K562 (cell line): ENCODE results near the gene POR. TPM values are rescaled to one million over a fixed set of nuclear protein-coding genes. Genes with fewer than 3 reads are reported as not detected.

Source experiments
- CEBPB ChIP-seq: fragments of 450-650 bp; IDR thresholded peaks from 2 replicates; pipeline ENCODE4 v1.6.1; 2016; ENCODE audit warnings: missing genetic modification characterization, missing compliant biosample characterization
- DACH1 ChIP-seq: fragments of 450-650 bp; IDR thresholded peaks from 2 replicates; pipeline ENCODE4 v1.6.1; 2018; ENCODE audit not compliant: partially characterized antibody
- IFI16 ChIP-seq: fragments of 250-450 bp; sonication (Bioruptor Pico); IDR thresholded peaks from 2 replicates; pipeline ENCODE4 v2.1.2; 2022; ENCODE audit warnings: mild to moderate bottlenecking, inconsistent platforms
- PHF20 ChIP-seq: fragments of 450-650 bp; IDR thresholded peaks from 2 replicates; pipeline ENCODE4 v1.6.1; 2018; ENCODE audit not compliant: partially characterized antibody
- POLR3A ChIP-seq: IDR thresholded peaks from 2 replicates; pipeline ENCODE4 v1.6.1; 2011; ENCODE audit warnings: borderline replicate concordance, mild to moderate bottlenecking, moderate library complexity; ENCODE audit not compliant: insufficient read length, insufficient read depth; ENCODE audit errors: extremely low read depth
- RUNX1 ChIP-seq: sonication (generic); IDR thresholded peaks from 2 replicates; pipeline ENCODE4 v1.6.1; 2016; ENCODE audit warnings: antibody characterized with exemption, low read depth
- TSC22D4 ChIP-seq: fragments of 450-650 bp; IDR thresholded peaks from 2 replicates; pipeline ENCODE4 v1.6.1; 2016; ENCODE audit warnings: missing genetic modification characterization, missing biosample characterization, control low read depth
- ZNF347 ChIP-seq: fragments of 450-650 bp; formaldehyde crosslinking; IDR thresholded peaks from 2 replicates; pipeline ENCODE4 v1.4.0; 2020; ENCODE audit warnings: low read depth, mild to moderate bottlenecking, moderate library complexity
- ZNF75A ChIP-seq: fragments of 450-650 bp; formaldehyde crosslinking; IDR thresholded peaks from 2 replicates; pipeline ENCODE4 v1.4.0; 2020; ENCODE audit warnings: mild to moderate bottlenecking
- polyA plus RNA-seq, 8 experiments: library from polyadenylated mRNA; depleted of rRNA in 4 of 8; stranded (reverse) in 5 of 8; unstranded in 3 of 8; fragments of >200 nt; fragmentation: Nextera tagmentation in 2 of 8; fragmentation: Illumina TruSeq in 1 of 8; extraction: Ambion mirVana in 2 of 8; extraction: Trizol in 1 of 8; gene quantifications; 2 replicates each; pipeline versions ENCODE4 v1.2.1 to v1.2.3, GENCODE V29; 2011 to 2014; ENCODE audit warnings: inconsistent platforms in 1 of 8, missing spikeins in 1 of 8
- total RNA-seq, 7 experiments: library from RNA; depleted of rRNA in 6 of 7; stranded (reverse); fragments of >200 nt in 6 of 7; fragmentation: Illumina TruSeq in 2 of 7; extraction: Trizol in 2 of 7; gene quantifications; 2 replicates each; pipeline versions ENCODE4 v1.2.1 to v1.2.3, GENCODE V29; 2011 to 2021; ENCODE audit warnings: low replicate concordance in 1 of 7
- TF ChIP-seq, protein P1 (sequence below): fragments of 450-650 bp; formaldehyde crosslinking; IDR thresholded peaks from 2 replicates; pipeline ENCODE4 v1.4.0; 2020; ENCODE audit warnings: mild to moderate bottlenecking, moderate library complexity
- TF ChIP-seq, protein P2 (sequence below), 2 experiments: IDR thresholded peaks; 2 replicates each; pipeline ENCODE4 v1.6.1; 2012; ENCODE audit warnings: improper control_type of control experiment in 2 of 2, low read depth in 2 of 2, low read length in 2 of 2, borderline replicate concordance in 1 of 2
- TF ChIP-seq, protein P3 (sequence below), 2 experiments: fragments of 450-650 bp; IDR thresholded peaks; 2 replicates each; pipeline ENCODE4 v1.6.1; 2016; ENCODE audit warnings: mild to moderate bottlenecking in 2 of 2, borderline replicate concordance in 1 of 2, low read depth in 1 of 2, moderate library complexity in 1 of 2
- TF ChIP-seq, protein P4 (sequence below): fragments of 450-650 bp; IDR thresholded peaks from 2 replicates; pipeline ENCODE4 v1.6.1; 2016

Gene POR
- total and polyA plus RNA-seq, 9 of the 15 experiments (the other 6 are each of a cell fraction or from before 2014, with no cell fraction given), result 4.7 to 142 (median 40.8) TPM

DNA sequence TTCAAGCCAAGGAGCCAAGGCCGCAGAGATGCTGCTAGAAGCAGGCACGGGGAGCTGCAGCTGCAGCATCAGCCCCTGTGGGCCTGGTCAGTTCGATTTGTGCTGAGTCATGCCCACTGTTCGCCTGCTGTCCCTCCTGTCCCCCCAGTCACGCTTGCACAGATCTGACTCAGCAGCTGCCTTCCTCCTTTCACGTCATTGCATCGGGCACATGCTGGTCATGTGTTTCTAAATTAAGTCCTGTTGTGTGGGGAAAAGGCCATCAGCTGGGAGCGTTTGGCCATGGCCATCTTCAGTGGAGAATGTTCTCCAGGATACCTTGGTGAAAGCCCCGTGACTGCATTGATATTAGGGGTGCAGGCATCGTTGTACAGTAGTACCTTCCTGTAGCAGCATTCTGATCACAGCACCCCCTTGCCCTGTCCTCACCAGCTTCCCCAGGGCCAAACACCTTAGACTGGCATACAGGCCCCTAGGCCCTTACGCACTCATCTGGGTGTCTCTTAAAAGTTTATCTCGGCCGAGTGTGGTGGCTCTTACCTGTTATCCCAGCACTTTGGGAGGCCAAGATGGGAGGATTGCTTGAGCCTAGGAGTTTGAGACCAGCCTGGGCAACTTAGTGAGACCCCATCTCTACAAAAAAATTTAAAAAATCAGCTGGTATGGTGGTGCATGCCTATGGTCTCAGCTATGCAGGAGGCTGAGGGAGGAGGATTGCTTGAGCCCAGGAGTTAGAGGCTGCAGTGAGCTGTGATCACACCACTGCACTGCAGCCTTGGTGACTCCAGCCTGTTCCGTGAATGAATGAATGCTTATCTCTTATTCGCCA is 23.2 kb downstream of the POR start (continued):
- no peak for TF ChIP-seq ZNF347 (CRISPR knock-in tag)
- TF ChIP-seq, protein P1, sequence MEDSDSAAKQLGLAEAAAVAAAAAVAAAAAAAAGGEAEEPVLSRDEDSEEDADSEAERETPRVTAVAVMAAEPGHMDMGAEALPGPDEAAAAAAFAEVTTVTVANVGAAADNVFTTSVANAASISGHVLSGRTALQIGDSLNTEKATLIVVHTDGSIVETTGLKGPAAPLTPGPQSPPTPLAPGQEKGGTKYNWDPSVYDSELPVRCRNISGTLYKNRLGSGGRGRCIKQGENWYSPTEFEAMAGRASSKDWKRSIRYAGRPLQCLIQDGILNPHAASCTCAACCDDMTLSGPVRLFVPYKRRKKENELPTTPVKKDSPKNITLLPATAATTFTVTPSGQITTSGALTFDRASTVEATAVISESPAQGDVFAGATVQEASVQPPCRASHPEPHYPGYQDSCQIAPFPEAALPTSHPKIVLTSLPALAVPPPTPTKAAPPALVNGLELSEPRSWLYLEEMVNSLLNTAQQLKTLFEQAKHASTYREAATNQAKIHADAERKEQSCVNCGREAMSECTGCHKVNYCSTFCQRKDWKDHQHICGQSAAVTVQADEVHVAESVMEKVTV, result no peak
- no peak for TF ChIP-seq RUNX1
- no peak for TF ChIP-seq TSC22D4
- TF ChIP-seq, protein P2, sequence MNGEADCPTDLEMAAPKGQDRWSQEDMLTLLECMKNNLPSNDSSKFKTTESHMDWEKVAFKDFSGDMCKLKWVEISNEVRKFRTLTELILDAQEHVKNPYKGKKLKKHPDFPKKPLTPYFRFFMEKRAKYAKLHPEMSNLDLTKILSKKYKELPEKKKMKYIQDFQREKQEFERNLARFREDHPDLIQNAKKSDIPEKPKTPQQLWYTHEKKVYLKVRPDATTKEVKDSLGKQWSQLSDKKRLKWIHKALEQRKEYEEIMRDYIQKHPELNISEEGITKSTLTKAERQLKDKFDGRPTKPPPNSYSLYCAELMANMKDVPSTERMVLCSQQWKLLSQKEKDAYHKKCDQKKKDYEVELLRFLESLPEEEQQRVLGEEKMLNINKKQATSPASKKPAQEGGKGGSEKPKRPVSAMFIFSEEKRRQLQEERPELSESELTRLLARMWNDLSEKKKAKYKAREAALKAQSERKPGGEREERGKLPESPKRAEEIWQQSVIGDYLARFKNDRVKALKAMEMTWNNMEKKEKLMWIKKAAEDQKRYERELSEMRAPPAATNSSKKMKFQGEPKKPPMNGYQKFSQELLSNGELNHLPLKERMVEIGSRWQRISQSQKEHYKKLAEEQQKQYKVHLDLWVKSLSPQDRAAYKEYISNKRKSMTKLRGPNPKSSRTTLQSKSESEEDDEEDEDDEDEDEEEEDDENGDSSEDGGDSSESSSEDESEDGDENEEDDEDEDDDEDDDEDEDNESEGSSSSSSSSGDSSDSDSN (IDR thresholded peaks at IDR 0.05; ENCODE audit: borderline replicate concordance in 1 of 2, low read depth in 2 of 2, low read length in 2 of 2), result 0 out of 4 replicates have a peak, but pooled peaks of 1 of the 2 experiments have one; percentile 40
- TF ChIP-seq ZNF75A, result peak; percentile 42; the same call in 1 of the 2 replicates
- no peak for TF ChIP-seq PHF20
- TF ChIP-seq CEBPB (tag), result peak; percentile 49; the same call in 1 of the 2 replicates
- peak; percentile 63 for TF ChIP-seq DACH1
- no peak for TF ChIP-seq POLR3A
- no peak; the same call in 1 of the 2 replicates for TF ChIP-seq IFI16 (CRISPR knock-in tag)
- TF ChIP-seq, protein P3, sequence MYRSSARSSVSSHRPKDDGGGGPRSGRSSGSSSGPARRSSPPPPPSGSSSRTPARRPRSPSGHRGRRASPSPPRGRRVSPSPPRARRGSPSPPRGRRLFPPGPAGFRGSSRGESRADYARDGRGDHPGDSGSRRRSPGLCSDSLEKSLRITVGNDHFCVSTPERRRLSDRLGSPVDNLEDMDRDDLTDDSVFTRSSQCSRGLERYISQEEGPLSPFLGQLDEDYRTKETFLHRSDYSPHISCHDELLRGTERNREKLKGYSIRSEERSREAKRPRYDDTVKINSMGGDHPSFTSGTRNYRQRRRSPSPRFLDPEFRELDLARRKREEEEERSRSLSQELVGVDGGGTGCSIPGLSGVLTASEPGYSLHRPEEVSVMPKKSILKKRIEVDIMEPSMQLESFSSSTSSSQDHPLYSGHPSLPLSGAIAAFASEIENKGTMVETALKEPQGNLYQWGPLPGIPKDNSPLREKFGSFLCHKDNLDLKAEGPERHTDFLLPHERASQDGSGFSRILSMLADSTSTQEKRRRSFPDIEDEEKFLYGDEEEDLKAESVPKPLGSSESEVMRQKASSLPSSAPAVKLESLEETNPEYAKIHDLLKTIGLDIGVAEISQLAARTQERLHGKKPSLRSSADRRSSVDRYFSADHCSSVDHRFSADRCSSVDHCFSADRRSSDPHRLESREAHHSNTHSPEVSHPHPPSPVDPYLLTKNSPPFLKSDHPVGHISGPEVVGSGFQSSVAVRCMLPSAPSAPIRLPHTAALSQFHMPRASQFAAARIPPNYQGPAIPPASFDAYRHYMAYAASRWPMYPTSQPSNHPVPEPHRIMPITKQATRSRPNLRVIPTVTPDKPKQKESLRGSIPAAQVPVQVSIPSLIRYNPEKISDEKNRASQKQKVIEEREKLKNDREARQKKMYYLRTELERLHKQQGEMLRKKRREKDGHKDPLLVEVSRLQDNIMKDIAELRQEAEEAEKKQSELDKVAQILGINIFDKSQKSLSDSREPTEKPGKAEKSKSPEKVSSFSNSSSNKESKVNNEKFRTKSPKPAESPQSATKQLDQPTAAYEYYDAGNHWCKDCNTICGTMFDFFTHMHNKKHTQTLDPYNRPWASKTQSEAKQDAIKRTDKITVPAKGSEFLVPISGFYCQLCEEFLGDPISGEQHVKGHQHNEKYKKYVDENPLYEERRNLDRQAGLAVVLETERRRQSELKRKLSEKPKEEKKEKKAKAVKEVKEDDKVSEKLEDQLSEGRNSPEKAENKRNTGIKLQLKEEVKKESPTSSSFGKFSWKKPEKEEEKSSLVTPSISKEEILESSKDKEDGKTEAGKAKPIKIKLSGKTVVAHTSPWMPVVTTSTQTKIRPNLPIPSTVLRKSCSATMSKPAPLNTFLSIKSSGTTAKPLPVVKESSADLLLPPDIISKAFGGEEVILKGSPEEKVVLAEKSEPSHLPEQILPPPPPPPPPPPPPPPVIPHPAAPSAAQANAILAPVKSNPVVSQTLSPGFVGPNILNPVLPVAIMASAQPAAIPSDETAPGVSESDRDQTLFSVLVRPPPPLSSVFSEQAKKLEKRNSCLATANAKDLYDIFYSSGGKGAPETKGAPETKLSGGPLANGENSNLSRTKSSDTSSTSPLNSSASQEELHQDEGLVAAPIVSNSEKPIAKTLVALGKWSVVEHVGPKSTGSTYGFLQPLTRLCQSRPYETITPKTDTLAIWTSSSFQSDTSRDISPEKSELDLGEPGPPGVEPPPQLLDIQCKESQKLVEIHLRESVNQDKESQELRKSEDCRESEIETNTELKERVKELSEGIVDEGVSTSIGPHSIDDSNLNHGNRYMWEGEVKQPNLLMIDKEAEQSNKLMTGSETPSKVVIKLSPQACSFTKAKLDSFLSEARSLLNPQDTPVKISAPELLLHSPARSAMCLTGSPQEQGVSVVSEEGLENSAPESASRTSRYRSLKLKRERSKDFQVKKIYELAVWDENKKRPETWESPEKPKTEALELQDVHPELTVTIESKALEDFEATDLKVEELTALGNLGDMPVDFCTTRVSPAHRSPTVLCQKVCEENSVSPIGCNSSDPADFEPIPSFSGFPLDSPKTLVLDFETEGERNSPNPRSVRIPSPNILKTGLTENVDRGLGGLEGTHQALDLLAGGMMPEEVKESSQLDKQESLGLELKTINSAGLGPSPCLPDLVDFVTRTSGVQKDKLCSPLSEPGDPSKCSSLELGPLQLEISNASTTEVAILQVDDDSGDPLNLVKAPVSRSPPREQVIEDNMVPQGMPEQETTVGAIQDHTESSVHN (IDR thresholded peaks at IDR 0.05; ENCODE audit: borderline replicate concordance in 1 of 2, low read depth in 1 of 2), result peak in 1 of 2 experiments; percentile 99; a peak in 2 of 4 replicates
- TF ChIP-seq, protein P4, sequence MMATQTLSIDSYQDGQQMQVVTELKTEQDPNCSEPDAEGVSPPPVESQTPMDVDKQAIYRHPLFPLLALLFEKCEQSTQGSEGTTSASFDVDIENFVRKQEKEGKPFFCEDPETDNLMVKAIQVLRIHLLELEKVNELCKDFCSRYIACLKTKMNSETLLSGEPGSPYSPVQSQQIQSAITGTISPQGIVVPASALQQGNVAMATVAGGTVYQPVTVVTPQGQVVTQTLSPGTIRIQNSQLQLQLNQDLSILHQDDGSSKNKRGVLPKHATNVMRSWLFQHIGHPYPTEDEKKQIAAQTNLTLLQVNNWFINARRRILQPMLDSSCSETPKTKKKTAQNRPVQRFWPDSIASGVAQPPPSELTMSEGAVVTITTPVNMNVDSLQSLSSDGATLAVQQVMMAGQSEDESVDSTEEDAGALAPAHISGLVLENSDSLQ, result peak; percentile 81
